PC-9 (cell line): ENCODE data around the gene UBE2D4. TPM values are rescaled to one million over a fixed set of nuclear protein-coding genes. Genes with fewer than 3 reads are reported as not detected.
"Not testable (repeated sequence)": the region's sequence is repeated elsewhere in the genome, so short reads cannot be mapped to it uniquely, and the experiment has no call there.

Experiments
- BruUV-seq: library from RNA; stranded (reverse); fragments of 400-500 nt; replicated peaks from 2 replicates; lab custom pipeline; 2021; lab: Mats Ljungman, UMichigan
- CTCF ChIA-PET: fragments of 300-600 bp; sonication (Branson Sonifier 250); formaldehyde crosslinking; loops from one replicate; lab custom pipeline; 2022; ENCODE audit warnings: antibody characterized with exemption; lab: Charles Lee
- POLR2A ChIA-PET: fragments of 300-600 bp; sonication (Branson Sonifier 250); formaldehyde crosslinking; loops from one replicate; lab custom pipeline; 2022; ENCODE audit warnings: antibody characterized with exemption; ENCODE audit not compliant: unreplicated experiment; lab: Charles Lee
- DNase-seq, 2 experiments: peaks; one replicate each; pipeline versions ENCODE4 v3.0.0 to v3.0.0-alpha.2; 2015 to 2022; ENCODE audit warnings: mixed read lengths in 1 of 2
- H2AFZ ChIP-seq: fragments of 200-600 bp; sonication (generic); 2 replicates; pipeline ENCODE4 v1.8.1; 2017; ENCODE audit warnings: antibody characterized with exemption
- H3F3A ChIP-seq: fragments of 200-600 bp; sonication (generic); 2 replicates; pipeline ENCODE4 v1.8.1; 2017; ENCODE audit warnings: antibody characterized with exemption, mild to moderate bottlenecking, low read depth; ENCODE audit not compliant: insufficient read depth
- H3K27ac ChIP-seq: fragments of 200-600 bp; sonication (generic); 2 replicates; pipeline ENCODE4 v1.6.1; 2016; ENCODE audit warnings: mixed run types
- H3K27me3 ChIP-seq: fragments of 200-600 bp; sonication (generic); 2 replicates; pipeline ENCODE4 v1.6.1; 2016; ENCODE audit warnings: low read depth, mixed run types; ENCODE audit not compliant: insufficient read depth
- H3K36me3 ChIP-seq: fragments of 200-600 bp; sonication (generic); 2 replicates; pipeline ENCODE4 v1.6.1; 2016; ENCODE audit warnings: low read depth, mixed run types
- H3K4me1 ChIP-seq: fragments of 200-600 bp; sonication (generic); replicated peaks from 2 replicates; pipeline ENCODE4 v1.6.1; 2016; ENCODE audit warnings: mixed run types; ENCODE audit not compliant: insufficient read depth
- H3K4me2 ChIP-seq: fragments of 200-600 bp; sonication (generic); 2 replicates; pipeline ENCODE4 v1.6.1; 2017; ENCODE audit warnings: mixed run types
- H3K4me3 ChIP-seq: fragments of 200-600 bp; sonication (generic); 2 replicates; pipeline ENCODE4 v1.6.1; 2016; ENCODE audit warnings: mixed run types
- H3K79me2 ChIP-seq: fragments of 200-600 bp; sonication (generic); 2 replicates; pipeline ENCODE4 v1.6.1; 2017; ENCODE audit warnings: low read depth, mixed run types
- H3K9me2 ChIP-seq: fragments of 200-600 bp; sonication (generic); 2 replicates; pipeline ENCODE4 v1.8.1; 2017; ENCODE audit warnings: mild to moderate bottlenecking; ENCODE audit not compliant: insufficient read depth
- H3K9me3 ChIP-seq: fragments of 200-600 bp; sonication (generic); 2 replicates; pipeline ENCODE4 v1.8.1; 2016; ENCODE audit warnings: low read depth; ENCODE audit not compliant: insufficient read depth
- H4K20me1 ChIP-seq: fragments of 200-600 bp; sonication (generic); 2 replicates; pipeline ENCODE4 v1.8.1; 2017; ENCODE audit not compliant: insufficient read depth
- CTCF ChIP-seq: fragments of 200-600 bp; sonication (generic); conservative IDR thresholded peaks from 2 replicates; pipeline ENCODE4 v1.6.1; 2017; ENCODE audit warnings: mixed run types, antibody characterized with exemption, mild to moderate bottlenecking, moderate library complexity
- intact Hi-C: fragments of 100-400 bp; cut with micrococcal nuclease; formaldehyde crosslinking; loops from one replicate; pipeline ENCODE4 v1.10.0; 2022; ENCODE audit not compliant: unreplicated experiment
- total RNA-seq: library from RNA; stranded (reverse); gene quantifications from 2 replicates; pipeline ENCODE4 v1.2.3, GENCODE V29; 2021

Gene UBE2D4
- total RNA-seq, 1 experiment from 2014 or later, result 17.1 TPM

- intact Hi-C loops, H3K9me2 ChIP-seq, H3K9me3 ChIP-seq, H3F3A ChIP-seq, H3K4me3 ChIP-seq, H3K79me2 ChIP-seq, H3K4me1 ChIP-seq, H2AFZ ChIP-seq, H3K27me3 ChIP-seq, H3K27ac ChIP-seq, CTCF ChIA-PET, POLR2A ChIA-PET, H3K36me3 ChIP-seq, BruUV-seq, H4K20me1 ChIP-seq, H3K4me2 ChIP-seq: not testable (repeated sequence)
- peak in 1 of 2 experiments; percentile 48 for DNase-seq
These were observed 56.6 kb downstream of the UBE2D4 start for GRCh38 chr7:43982848-43983247.

GRCh38 chr7:43983736-43984135 lies 57.5 kb downstream of the UBE2D4 start:
- H4K20me1 ChIP-seq, H3K4me1 ChIP-seq, H3K9me2 ChIP-seq, H3K27me3 ChIP-seq, H3K4me2 ChIP-seq, H3K36me3 ChIP-seq, H2AFZ ChIP-seq, H3K27ac ChIP-seq, H3K79me2 ChIP-seq, H3K4me3 ChIP-seq, intact Hi-C loops, POLR2A ChIA-PET, DNase-seq, H3F3A ChIP-seq, H3K9me3 ChIP-seq: not testable (repeated sequence)
- CTCF ChIA-PET, result interaction anchor here (0.6 kb wide), 1 partner anchor 601 kb away, joined by 3 read pairs; no protein-coding TSS in a partner anchor
- TF ChIP-seq CTCF, result peak; percentile 42; the same call in 1 of the 2 replicates
- BruUV-seq, result TSS peak; percentile 5

- BruUV-seq, H4K20me1 ChIP-seq, H3K4me1 ChIP-seq, intact Hi-C loops, H3K79me2 ChIP-seq, H3K4me3 ChIP-seq, H3K4me2 ChIP-seq, H3K9me3 ChIP-seq, H3F3A ChIP-seq, H3K27me3 ChIP-seq, CTCF ChIA-PET, H3K36me3 ChIP-seq, H2AFZ ChIP-seq, H3K9me2 ChIP-seq, H3K27ac ChIP-seq: not testable (repeated sequence)
- DNase-seq, result peak; percentile 73 to 93
- POLR2A ChIA-PET, result interaction anchor here (0.6 kb wide), 1 partner anchor 231 kb away, joined by 6 read pairs; no protein-coding TSS in a partner anchor
- TF ChIP-seq CTCF, result peak; percentile 94
These were observed 59.9 kb downstream of the UBE2D4 start for GRCh38 chr7:43985904-43986864.

DNA sequence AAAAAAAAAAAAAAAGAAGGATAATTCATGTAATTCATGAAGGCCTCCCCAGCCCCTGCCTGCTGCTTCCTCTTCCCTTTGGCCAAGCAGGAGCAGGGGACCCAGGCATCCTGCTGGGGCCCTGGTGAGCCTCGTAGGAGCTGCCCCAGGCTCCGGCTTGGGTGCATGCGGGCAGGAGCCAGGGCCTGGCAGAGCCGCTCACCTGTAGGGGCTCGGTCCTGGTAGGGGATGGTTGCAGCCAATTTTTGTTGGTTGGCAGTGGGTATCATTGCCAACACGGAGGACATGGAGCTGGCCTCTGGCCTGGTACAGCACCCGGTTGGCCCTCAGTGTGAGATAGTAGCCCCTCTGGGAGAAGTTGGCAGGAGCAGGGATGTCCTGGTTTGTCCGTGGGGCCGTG lies 61.2 kb downstream of the UBE2D4 start:
- H3K9me2 ChIP-seq, BruUV-seq, H3F3A ChIP-seq, H3K27ac ChIP-seq, H4K20me1 ChIP-seq, H3K36me3 ChIP-seq, H3K27me3 ChIP-seq, H3K79me2 ChIP-seq, H3K4me2 ChIP-seq, H3K4me3 ChIP-seq, intact Hi-C loops, DNase-seq, H2AFZ ChIP-seq, POLR2A ChIA-PET, H3K9me3 ChIP-seq, H3K4me1 ChIP-seq, CTCF ChIA-PET: not testable (repeated sequence)

DNA sequence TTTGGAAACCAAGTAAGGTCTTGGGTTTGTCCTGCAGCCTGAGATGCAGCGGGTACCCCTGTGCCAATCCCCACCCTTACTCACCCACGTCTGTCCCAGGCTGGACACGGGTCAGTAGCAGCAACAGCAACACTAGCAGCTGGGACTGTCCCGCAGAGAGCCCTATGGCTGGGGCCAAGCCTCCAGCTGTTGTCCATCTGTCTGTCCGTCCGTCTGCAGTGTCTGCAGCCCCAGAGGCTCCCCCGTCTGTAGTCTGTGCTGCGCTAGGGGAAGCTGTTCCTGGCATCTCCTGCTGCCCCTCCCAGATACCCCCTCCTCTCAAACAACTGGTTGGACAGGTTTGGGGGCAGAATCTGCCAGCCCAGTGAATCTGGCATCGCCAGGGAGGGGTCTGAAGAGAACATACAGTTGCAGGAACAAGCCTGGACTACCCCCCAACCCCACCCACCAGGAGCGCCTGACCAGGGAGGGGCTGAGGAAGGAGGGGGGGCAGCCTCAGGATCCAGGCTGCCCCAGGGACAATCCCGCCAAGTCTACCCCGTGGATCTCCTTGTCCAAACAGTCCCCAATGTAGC lies 63.9 kb downstream of the UBE2D4 start:
- peaks cover 14% of the 10 kb centered on the region for H3K4me1 ChIP-seq
- H3K9me3 ChIP-seq, BruUV-seq, POLR2A ChIA-PET, H3K36me3 ChIP-seq, H3F3A ChIP-seq, H4K20me1 ChIP-seq, H2AFZ ChIP-seq, H3K9me2 ChIP-seq, H3K4me2 ChIP-seq, H3K27me3 ChIP-seq, H3K79me2 ChIP-seq, intact Hi-C loops, H3K4me3 ChIP-seq, H3K27ac ChIP-seq: not testable (repeated sequence)
- CTCF ChIA-PET, result interaction anchor here (0.6 kb wide), 1 partner anchor 30 kb away, joined by 4 read pairs; no protein-coding TSS in a partner anchor
- DNase-seq, result peak in 1 of 2 experiments; percentile 49

DNA sequence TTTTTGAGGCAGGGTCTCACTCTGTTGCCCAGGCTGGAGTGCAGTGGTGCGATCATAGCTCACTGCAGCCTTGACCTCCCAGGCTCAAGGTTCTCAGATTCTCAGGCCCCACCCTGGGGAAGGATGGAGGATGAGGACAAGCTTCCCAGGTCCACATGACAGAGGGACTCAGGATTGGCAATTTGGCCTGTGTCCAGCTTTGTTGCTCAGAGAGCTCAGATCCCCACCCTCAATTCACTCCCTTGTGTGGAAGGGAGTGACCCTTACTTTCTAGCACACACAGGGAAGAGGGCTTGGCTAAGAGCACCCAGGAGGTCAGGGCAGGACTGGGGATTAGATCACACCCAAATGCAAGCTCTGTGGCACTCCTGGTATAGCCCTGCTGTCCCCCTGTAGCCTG lies 64.6 kb downstream of the UBE2D4 start:
- POLR2A ChIA-PET, H3F3A ChIP-seq, H2AFZ ChIP-seq, H3K9me3 ChIP-seq, CTCF ChIA-PET, H3K27me3 ChIP-seq, H3K79me2 ChIP-seq, H4K20me1 ChIP-seq, H3K4me3 ChIP-seq, H3K9me2 ChIP-seq, BruUV-seq, H3K27ac ChIP-seq, intact Hi-C loops, H3K4me2 ChIP-seq, H3K36me3 ChIP-seq: not testable (repeated sequence)
- DNase-seq, result peak in 1 of 2 experiments; percentile 52
- H3K4me1 ChIP-seq, result peaks cover 14% of the 10 kb centered on the region
